ENCODE results near the gene CEP95. TPM values are rescaled to one million over a fixed set of nuclear protein-coding genes. Genes with fewer than 3 reads are reported as not detected.

Gene CEP95
- total and polyA plus RNA-seq, 2 of the 13 experiments (the other 11 are each of a cell fraction or from before 2014, with no cell fraction given): 65.9 to 68.8 TPM

DNA sequence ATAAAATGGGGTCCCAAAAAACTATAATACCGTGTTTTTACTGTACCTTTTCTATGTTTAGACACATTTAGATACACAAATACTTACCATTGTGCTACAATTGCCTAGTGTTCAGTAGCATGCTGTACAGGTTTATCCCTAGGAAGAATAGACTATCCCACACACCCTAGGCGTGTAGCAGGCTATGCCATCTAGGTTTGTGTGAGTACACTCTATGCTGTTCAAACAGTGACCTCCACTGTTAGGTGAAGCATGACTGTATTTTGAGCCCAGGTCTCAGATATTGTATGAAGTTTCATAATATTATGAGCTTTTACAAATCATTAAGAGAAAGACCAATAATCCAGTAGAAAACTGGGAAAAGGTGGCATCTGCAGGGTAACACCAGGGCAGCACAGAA is 34.2 kb upstream of the CEP95 start (continued):
- TF ChIP-seq JUND (CRISPR knock-in tag; IDR thresholded peaks at IDR 0.05): no peak

- POLR2A ChIA-PET: interaction anchor here (2.2 kb wide), 1 partner anchor 28 kb away, joined by 5 read pairs; the partner anchor contains the start of gene DDX5
- Histone ChIP-seq H3K79me2 (ENCODE audit: insufficient read depth, low read length) (no peaks in the 10 kb centered on the region), H3K9me3 (ENCODE audit: low read length) (no peaks in the 10 kb centered on the region), H3K27ac (ENCODE audit: extremely low read length, insufficient read depth, low read length) (no peak overlapping the region), H3K4me2 (ENCODE audit: low read depth, low read length) (no peak overlapping the region), H3K9ac (ENCODE audit: insufficient read depth, low read depth, low read length) (no peak overlapping the region), H3K4me1 (ENCODE audit: insufficient read depth, low read length) (no peaks in the 10 kb centered on the region), H2AFZ (ENCODE audit: low read length) (no peak overlapping the region), H3K36me3 (replicated peaks in 1 of 2; ENCODE audit: control insufficient read depth in 1 of 2, insufficient read depth in 2 of 2, low read length in 2 of 2) (peaks cover 7 to 35% of the 10 kb centered on the region in 2 experiments), H3K4me3 (replicated peaks in 1 of 3; ENCODE audit: insufficient read depth in 1 of 3, low read depth in 2 of 3, low read length in 3 of 3) (no peak overlapping the region), H4K20me1 (ENCODE audit: insufficient read depth, low read length) (no peaks in the 10 kb centered on the region), H3K27me3 (ENCODE audit: control insufficient read depth in 1 of 2, insufficient read depth in 2 of 2, low read length in 2 of 2) (no peaks in the 10 kb centered on the region)
- BruUV-seq (replicated peaks): no TSS peak
- WGBS (ENCODE audit: low lambda C conversion rate): 34% methylated on average over 1 of the region's 1 CpG
- CTCF ChIA-PET (ENCODE audit: low intra/inter-chr PET ratio, low total read pairs): no interaction called here
- ATAC-seq: no peak
- TF ChIP-seq FOXJ3 (CRISPR knock-in tag; IDR thresholded peaks at IDR 0.05; ENCODE audit: borderline replicate concordance) (no peak), HOXA5 (CRISPR knock-in tag; IDR thresholded peaks at IDR 0.05) (no peak), PAF1 (CRISPR knock-in tag; IDR thresholded peaks at IDR 0.05) (no peak), ZFP82 (CRISPR knock-in tag; IDR thresholded peaks at IDR 0.05; ENCODE audit: borderline replicate concordance) (no peak), NR2C2 (CRISPR knock-in tag; IDR thresholded peaks at IDR 0.05; ENCODE audit: borderline replicate concordance) (no peak), PAWR (CRISPR knock-in tag; IDR thresholded peaks at IDR 0.05; ENCODE audit: borderline replicate concordance) (no peak), ZNF598 (CRISPR knock-in tag; IDR thresholded peaks at IDR 0.05; ENCODE audit: borderline replicate concordance) (no peak), HDAC2 (CRISPR knock-in tag; IDR thresholded peaks at IDR 0.05) (no peak), ZNF670 (CRISPR knock-in tag; IDR thresholded peaks at IDR 0.05; ENCODE audit: borderline replicate concordance) (no peak)
- TF ChIP-seq, protein P1, sequence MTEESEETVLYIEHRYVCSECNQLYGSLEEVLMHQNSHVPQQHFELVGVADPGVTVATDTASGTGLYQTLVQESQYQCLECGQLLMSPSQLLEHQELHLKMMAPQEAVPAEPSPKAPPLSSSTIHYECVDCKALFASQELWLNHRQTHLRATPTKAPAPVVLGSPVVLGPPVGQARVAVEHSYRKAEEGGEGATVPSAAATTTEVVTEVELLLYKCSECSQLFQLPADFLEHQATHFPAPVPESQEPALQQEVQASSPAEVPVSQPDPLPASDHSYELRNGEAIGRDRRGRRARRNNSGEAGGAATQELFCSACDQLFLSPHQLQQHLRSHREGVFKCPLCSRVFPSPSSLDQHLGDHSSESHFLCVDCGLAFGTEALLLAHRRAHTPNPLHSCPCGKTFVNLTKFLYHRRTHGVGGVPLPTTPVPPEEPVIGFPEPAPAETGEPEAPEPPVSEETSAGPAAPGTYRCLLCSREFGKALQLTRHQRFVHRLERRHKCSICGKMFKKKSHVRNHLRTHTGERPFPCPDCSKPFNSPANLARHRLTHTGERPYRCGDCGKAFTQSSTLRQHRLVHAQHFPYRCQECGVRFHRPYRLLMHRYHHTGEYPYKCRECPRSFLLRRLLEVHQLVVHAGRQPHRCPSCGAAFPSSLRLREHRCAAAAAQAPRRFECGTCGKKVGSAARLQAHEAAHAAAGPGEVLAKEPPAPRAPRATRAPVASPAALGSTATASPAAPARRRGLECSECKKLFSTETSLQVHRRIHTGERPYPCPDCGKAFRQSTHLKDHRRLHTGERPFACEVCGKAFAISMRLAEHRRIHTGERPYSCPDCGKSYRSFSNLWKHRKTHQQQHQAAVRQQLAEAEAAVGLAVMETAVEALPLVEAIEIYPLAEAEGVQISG (CRISPR knock-in tag; IDR thresholded peaks at IDR 0.05): no peak
- TF ChIP-seq, protein P2, sequence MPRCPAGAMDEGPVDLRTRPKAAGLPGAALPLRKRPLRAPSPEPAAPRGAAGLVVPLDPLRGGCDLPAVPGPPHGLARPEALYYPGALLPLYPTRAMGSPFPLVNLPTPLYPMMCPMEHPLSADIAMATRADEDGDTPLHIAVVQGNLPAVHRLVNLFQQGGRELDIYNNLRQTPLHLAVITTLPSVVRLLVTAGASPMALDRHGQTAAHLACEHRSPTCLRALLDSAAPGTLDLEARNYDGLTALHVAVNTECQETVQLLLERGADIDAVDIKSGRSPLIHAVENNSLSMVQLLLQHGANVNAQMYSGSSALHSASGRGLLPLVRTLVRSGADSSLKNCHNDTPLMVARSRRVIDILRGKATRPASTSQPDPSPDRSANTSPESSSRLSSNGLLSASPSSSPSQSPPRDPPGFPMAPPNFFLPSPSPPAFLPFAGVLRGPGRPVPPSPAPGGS (CRISPR knock-in tag; IDR thresholded peaks at IDR 0.05): no peak
- TF ChIP-seq, protein P3, sequence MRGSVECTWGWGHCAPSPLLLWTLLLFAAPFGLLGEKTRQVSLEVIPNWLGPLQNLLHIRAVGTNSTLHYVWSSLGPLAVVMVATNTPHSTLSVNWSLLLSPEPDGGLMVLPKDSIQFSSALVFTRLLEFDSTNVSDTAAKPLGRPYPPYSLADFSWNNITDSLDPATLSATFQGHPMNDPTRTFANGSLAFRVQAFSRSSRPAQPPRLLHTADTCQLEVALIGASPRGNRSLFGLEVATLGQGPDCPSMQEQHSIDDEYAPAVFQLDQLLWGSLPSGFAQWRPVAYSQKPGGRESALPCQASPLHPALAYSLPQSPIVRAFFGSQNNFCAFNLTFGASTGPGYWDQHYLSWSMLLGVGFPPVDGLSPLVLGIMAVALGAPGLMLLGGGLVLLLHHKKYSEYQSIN (CRISPR knock-in tag; IDR thresholded peaks at IDR 0.05; ENCODE audit: borderline replicate concordance): no peak
- in situ Hi-C loops (cut with HindIII; ENCODE audit: extremely low pct_ligation_motif_present, low pct_unique_long_range_greater_than_20kb): no loop called here
- FAIRE-seq: no peak
- intact Hi-C loops (cut with micrococcal nuclease; ENCODE audit: unreplicated experiment): no loop called here
- DNase-seq (ENCODE audit: low spot score): no peak
Measured at GRCh38 chr17:64477849-64478248, 28.9 kb upstream of the CEP95 start.

Measured in HepG2 (cell line).